Esophagus squamous epithelium (tissue), 4 donors: ENCODE data around the gene NME7.

Experiments used
- POLR2A ChIP-seq, 4 donors: fragments of 450-650 bp; IDR thresholded peaks; one replicate each; pipeline ENCODE4 v1.6.1; 2017; ENCODE audit warnings: antibody characterized with exemption in 4 of 4, mild to moderate bottlenecking in 4 of 4, moderate library complexity in 3 of 4
- TF ChIP-seq, protein P1 (sequence below), 6 experiments: fragments of 450-650 bp in 4 of 6; fragments of 200-600 bp in 2 of 6; sonication (generic) in 2 of 6; IDR thresholded peaks; one replicate each; pipeline ENCODE4 v1.5.1; 2016 to 2019; ENCODE audit warnings: antibody characterized with exemption in 6 of 6, mild to moderate bottlenecking in 4 of 6, moderate library complexity in 4 of 6

DNA sequence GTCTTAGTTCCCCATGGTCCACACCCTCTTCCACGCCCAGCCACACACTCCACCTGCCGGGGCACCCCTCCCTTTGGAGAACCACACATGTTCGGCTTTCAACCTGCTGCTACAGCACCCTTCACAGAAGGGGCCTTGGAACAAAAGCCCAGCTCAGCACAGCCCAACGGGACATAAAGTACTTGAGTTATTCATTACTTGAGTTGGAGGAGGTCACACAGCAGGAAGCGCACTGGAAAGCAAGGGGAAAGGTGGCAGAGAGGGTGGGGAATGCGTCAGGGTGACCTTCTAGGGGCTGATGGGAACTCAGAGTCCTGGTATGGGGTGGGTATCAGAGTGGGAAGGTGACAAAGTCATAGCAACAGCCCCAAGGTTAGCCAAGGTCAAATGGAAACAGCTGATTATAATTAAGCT is 264.1 kb downstream of the NME7 start:
- TF ChIP-seq, protein P1, sequence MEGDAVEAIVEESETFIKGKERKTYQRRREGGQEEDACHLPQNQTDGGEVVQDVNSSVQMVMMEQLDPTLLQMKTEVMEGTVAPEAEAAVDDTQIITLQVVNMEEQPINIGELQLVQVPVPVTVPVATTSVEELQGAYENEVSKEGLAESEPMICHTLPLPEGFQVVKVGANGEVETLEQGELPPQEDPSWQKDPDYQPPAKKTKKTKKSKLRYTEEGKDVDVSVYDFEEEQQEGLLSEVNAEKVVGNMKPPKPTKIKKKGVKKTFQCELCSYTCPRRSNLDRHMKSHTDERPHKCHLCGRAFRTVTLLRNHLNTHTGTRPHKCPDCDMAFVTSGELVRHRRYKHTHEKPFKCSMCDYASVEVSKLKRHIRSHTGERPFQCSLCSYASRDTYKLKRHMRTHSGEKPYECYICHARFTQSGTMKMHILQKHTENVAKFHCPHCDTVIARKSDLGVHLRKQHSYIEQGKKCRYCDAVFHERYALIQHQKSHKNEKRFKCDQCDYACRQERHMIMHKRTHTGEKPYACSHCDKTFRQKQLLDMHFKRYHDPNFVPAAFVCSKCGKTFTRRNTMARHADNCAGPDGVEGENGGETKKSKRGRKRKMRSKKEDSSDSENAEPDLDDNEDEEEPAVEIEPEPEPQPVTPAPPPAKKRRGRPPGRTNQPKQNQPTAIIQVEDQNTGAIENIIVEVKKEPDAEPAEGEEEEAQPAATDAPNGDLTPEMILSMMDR (IDR thresholded peaks at IDR 0.05), result no peak
- TF ChIP-seq POLR2A (IDR thresholded peaks at IDR 0.05), result no peak
